SK-N-SH (cell line): Measurements from ENCODE around the gene RNF113B. TPM values are rescaled to one million over a fixed set of nuclear protein-coding genes. Genes with fewer than 3 reads are reported as not detected.

ENCODE experiments used
- CTCF ChIA-PET: fragments of 300-600, 350-600 bp; formaldehyde crosslinking; extraction: SDS; loops from one replicate; lab custom pipeline; 2021; lab: Yijun Ruan, JAX
- POLR2A ChIA-PET: fragments of 350-600 bp; sonication (Branson Sonifier 250); formaldehyde crosslinking; extraction: SDS; loops from one replicate; lab custom pipeline; 2020; ENCODE audit warnings: antibody characterized with exemption, inconsistent platforms; lab: Yijun Ruan, JAX
- DNase-seq: peaks from one replicate; pipeline ENCODE4 v3.0.0; 2012
- H2AFZ ChIP-seq: fragments of 200-600 bp; sonication (generic); 2 replicates; pipeline ENCODE4 v1.8.1; 2016; ENCODE audit warnings: antibody characterized with exemption, mild to moderate bottlenecking, low read depth
- H3F3A ChIP-seq: fragments of 200-600 bp; sonication (generic); replicated peaks from 2 replicates; pipeline ENCODE3; 2016; ENCODE audit warnings: antibody characterized with exemption, mild to moderate bottlenecking; ENCODE audit not compliant: insufficient read depth
- H3K27ac ChIP-seq, 2 experiments: fragments of 200-500 bp in 1 of 2; fragments of 200-600 bp in 1 of 2; sonication (Bioruptor generic) in 1 of 2; sonication (generic), shearing (Covaris generic) in 1 of 2; 2 replicates each; pipeline versions ENCODE4 v1.5.1 to v1.6.1; 2014 to 2016; ENCODE audit warnings: low read depth in 2 of 2, inconsistent platforms in 1 of 2, low read length in 1 of 2, mild to moderate bottlenecking in 1 of 2, mixed read lengths in 1 of 2
- H3K27me3 ChIP-seq: fragments of 200-600 bp; sonication (generic), shearing (Covaris generic); 2 replicates; pipeline ENCODE4 v1.6.1; 2016; ENCODE audit warnings: mixed run types; ENCODE audit not compliant: insufficient read depth
- H3K36me3 ChIP-seq, 2 experiments: fragments of 200-500 bp in 1 of 2; fragments of 200-600 bp in 1 of 2; sonication (Bioruptor generic) in 1 of 2; sonication (generic) in 1 of 2; replicated peaks in 1 of 2; 2 replicates each; pipeline versions ENCODE3 to v1.5.1; 2014 to 2016; ENCODE audit warnings: low read length in 1 of 2, mild to moderate bottlenecking in 1 of 2; ENCODE audit not compliant: insufficient read depth in 2 of 2, control insufficient read depth in 1 of 2
- H3K4me1 ChIP-seq, 2 experiments: fragments of 200-500 bp in 1 of 2; fragments of 200-600 bp in 1 of 2; sonication (Bioruptor generic) in 1 of 2; sonication (generic), shearing (Covaris generic) in 1 of 2; 2 replicates each; pipeline versions ENCODE4 v1.5.1 to v1.6.1; 2014 to 2016; ENCODE audit warnings: low read depth in 1 of 2, low read length in 1 of 2, mixed run types in 1 of 2; ENCODE audit not compliant: insufficient read depth in 2 of 2, control insufficient read depth in 1 of 2
- H3K4me2 ChIP-seq: fragments of 200-600 bp; sonication (generic), shearing (Covaris generic); 2 replicates; pipeline ENCODE4 v1.6.1; 2017; ENCODE audit warnings: mixed run types
- H3K4me3 ChIP-seq, 2 experiments: fragments of 200-500 bp in 1 of 2; fragments of 200-600 bp in 1 of 2; sonication (Bioruptor generic) in 1 of 2; sonication (generic), shearing (Covaris generic) in 1 of 2; 2 replicates each; pipeline versions ENCODE4 v1.5.1 to v1.8.1; 2014 to 2016; ENCODE audit warnings: low read depth in 2 of 2, inconsistent platforms in 1 of 2, low read length in 1 of 2, mild to moderate bottlenecking in 1 of 2, mixed read lengths in 1 of 2, moderate library complexity in 1 of 2
- H3K79me2 ChIP-seq: fragments of 200-600 bp; sonication (generic); 2 replicates; pipeline ENCODE4 v1.8.1; 2017; ENCODE audit warnings: mild to moderate bottlenecking; ENCODE audit not compliant: insufficient read depth
- H3K9ac ChIP-seq: fragments of 200-600 bp; sonication (generic); 2 replicates; pipeline ENCODE4 v1.6.1; 2017; ENCODE audit warnings: mixed run types
- H3K9me2 ChIP-seq: fragments of 200-600 bp; sonication (generic); 2 replicates; pipeline ENCODE4 v1.6.1; 2017; ENCODE audit warnings: mixed run types
- H3K9me3 ChIP-seq: fragments of 200-600 bp; sonication (generic); 2 replicates; pipeline ENCODE4 v1.6.1; 2017; ENCODE audit warnings: mixed run types, mild to moderate bottlenecking, moderate library complexity
- H4K20me1 ChIP-seq: fragments of 200-600 bp; sonication (generic); 2 replicates; pipeline ENCODE4 v1.6.1; 2017; ENCODE audit warnings: mild to moderate bottlenecking, mixed run types; ENCODE audit not compliant: insufficient read depth
- CHD2 ChIP-seq: fragments of 150-350 bp; IDR thresholded peaks from 2 replicates; pipeline ENCODE4 v1.6.1; 2018; ENCODE audit warnings: low read length; ENCODE audit not compliant: partially characterized antibody
- FOSL2 ChIP-seq: IDR thresholded peaks from 2 replicates; pipeline ENCODE4 v1.4.0; 2012; ENCODE audit warnings: low read depth, mild to moderate bottlenecking, moderate library complexity, borderline replicate concordance
- FOXM1 ChIP-seq: IDR thresholded peaks from 2 replicates; pipeline ENCODE4 v1.4.0; 2012; ENCODE audit warnings: low read depth, mild to moderate bottlenecking
- MXI1 ChIP-seq: IDR thresholded peaks from 2 replicates; pipeline ENCODE4 v1.6.1; 2012; ENCODE audit warnings: mild to moderate bottlenecking, low read depth, low read length, improper control_type of control experiment
- NFIC ChIP-seq: IDR thresholded peaks from 2 replicates; pipeline ENCODE4 v1.4.0; 2012; ENCODE audit warnings: borderline replicate concordance
- RAD21 ChIP-seq: IDR thresholded peaks from 2 replicates; pipeline ENCODE4 v1.6.1; 2012; ENCODE audit warnings: mild to moderate bottlenecking, low read length
- RCOR1 ChIP-seq: fragments of 150-350 bp; IDR thresholded peaks from 2 replicates; pipeline ENCODE4 v1.6.1; 2017; ENCODE audit warnings: antibody characterized with exemption, low read length
- RXRA ChIP-seq: IDR thresholded peaks from 2 replicates; pipeline ENCODE4 v1.4.0; 2012; ENCODE audit warnings: low read depth, mild to moderate bottlenecking, borderline replicate concordance
- SMC3 ChIP-seq: IDR thresholded peaks from 2 replicates; pipeline ENCODE4 v1.6.1; 2012; ENCODE audit warnings: low read depth, low read length, improper control_type of control experiment
- YY1 ChIP-seq: IDR thresholded peaks from 2 replicates; pipeline ENCODE4 v1.4.0; 2012; ENCODE audit warnings: low read depth, mild to moderate bottlenecking
- WGBS: methylation state at CpG from one replicate; pipeline ENCODE4 v1.1.6; 2017; ENCODE audit warnings: low lambda C conversion rate; 5-methylcytosine and 5-hydroxymethylcytosine counted together
- polyA plus RNA-seq, 3 experiments: library from polyadenylated mRNA; depleted of rRNA; stranded (reverse); fragments of >200 nt; gene quantifications; 2 replicates each; pipeline ENCODE4 v1.2.3, GENCODE V29; 2012
- TF ChIP-seq, protein P1 (sequence below): fragments of 150-350 bp; IDR thresholded peaks from 2 replicates; pipeline ENCODE4 v1.6.1; 2017; ENCODE audit warnings: antibody characterized with exemption, low read length, low read depth, borderline replicate concordance
- TF ChIP-seq, protein P2 (sequence below): IDR thresholded peaks from 2 replicates; pipeline ENCODE4 v1.4.0; 2012; ENCODE audit warnings: low read depth
- TF ChIP-seq, protein P3 (sequence below): fragments of 150-350 bp; IDR thresholded peaks from 2 replicates; pipeline ENCODE4 v1.6.1; 2016; ENCODE audit warnings: mild to moderate bottlenecking, low read depth, low read length
- TF ChIP-seq, protein P4 (sequence below): IDR thresholded peaks from 2 replicates; pipeline ENCODE4 v1.6.1; 2012; ENCODE audit warnings: mild to moderate bottlenecking, low read depth, low read length, moderate library complexity
- TF ChIP-seq, protein P5 (sequence below): fragments of 200-600 bp; sonication (generic); IDR thresholded peaks from 2 replicates; pipeline ENCODE4 v1.6.1; 2017; ENCODE audit warnings: antibody characterized with exemption, mild to moderate bottlenecking, moderate library complexity

RNF113B gene
- polyA plus RNA-seq, 1 of the 3 experiments (the other 2 are of a cell fraction): not detected

DNA sequence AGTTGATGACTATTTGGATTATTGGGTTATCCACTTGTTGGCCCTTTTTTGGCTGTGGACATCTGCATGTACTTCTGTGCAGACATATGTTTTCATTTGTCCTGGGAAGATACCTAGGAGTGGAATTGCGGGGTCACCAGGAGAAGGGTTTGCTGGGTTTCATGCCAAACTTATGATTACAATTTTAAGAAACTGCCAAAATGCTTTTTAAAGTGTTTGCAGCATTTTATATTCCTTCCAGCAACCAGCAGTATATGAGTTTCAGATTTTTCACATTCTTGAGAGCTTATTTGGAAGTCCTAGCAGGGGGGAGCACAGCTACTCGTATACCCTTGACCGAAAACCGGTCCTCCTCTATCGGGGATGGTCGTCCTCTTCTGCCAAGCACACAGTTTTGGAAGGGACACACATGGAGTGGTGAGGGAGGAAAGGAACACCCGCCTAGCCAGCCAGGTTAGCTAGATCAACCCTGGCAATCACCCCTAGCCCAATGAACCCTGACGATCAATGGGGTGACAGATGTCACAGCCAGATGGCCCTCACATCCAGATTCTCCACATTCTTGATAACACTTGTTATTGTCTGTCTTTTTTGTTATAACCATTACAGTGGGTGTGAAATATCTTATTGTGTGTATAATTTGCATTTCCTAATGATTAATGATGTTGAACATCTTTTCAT, 26.7 kb upstream of the RNF113B start:
- Histone ChIP-seq H3K4me2 (no peak overlapping the region), H4K20me1 (no peaks in the 10 kb centered on the region), H3K36me3 (peaks cover 0 to 10% of the 10 kb centered on the region in 2 experiments), H3K4me1 (peaks cover 0 to 11% of the 10 kb centered on the region in 2 experiments; a peak in 1 of 4 replicates), H3K27me3 (no peaks in the 10 kb centered on the region), H3K27ac (no peak overlapping the region), H3K9me3 (peaks cover 5% of the 10 kb centered on the region), H3K79me2 (peaks cover 43% of the 10 kb centered on the region), H2AFZ (no peak overlapping the region), H3K9ac (no peak overlapping the region), H3K9me2 (no peaks in the 10 kb centered on the region), H3F3A (peaks cover 13% of the 10 kb centered on the region), H3K4me3 (no peak overlapping the region)
- TF ChIP-seq, protein P1, sequence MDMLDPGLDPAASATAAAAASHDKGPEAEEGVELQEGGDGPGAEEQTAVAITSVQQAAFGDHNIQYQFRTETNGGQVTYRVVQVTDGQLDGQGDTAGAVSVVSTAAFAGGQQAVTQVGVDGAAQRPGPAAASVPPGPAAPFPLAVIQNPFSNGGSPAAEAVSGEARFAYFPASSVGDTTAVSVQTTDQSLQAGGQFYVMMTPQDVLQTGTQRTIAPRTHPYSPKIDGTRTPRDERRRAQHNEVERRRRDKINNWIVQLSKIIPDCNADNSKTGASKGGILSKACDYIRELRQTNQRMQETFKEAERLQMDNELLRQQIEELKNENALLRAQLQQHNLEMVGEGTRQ: no peak
- TF ChIP-seq, protein P2, sequence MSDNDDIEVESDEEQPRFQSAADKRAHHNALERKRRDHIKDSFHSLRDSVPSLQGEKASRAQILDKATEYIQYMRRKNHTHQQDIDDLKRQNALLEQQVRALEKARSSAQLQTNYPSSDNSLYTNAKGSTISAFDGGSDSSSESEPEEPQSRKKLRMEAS: no peak
- no peak for TF ChIP-seq RCOR1
- TF ChIP-seq RXRA: no peak
- TF ChIP-seq SMC3: no peak
- TF ChIP-seq FOXM1: no peak
- no peak for TF ChIP-seq NFIC
- TF ChIP-seq RAD21: no peak
- no peak for TF ChIP-seq YY1
- TF ChIP-seq MXI1: no peak
- TF ChIP-seq, protein P3, sequence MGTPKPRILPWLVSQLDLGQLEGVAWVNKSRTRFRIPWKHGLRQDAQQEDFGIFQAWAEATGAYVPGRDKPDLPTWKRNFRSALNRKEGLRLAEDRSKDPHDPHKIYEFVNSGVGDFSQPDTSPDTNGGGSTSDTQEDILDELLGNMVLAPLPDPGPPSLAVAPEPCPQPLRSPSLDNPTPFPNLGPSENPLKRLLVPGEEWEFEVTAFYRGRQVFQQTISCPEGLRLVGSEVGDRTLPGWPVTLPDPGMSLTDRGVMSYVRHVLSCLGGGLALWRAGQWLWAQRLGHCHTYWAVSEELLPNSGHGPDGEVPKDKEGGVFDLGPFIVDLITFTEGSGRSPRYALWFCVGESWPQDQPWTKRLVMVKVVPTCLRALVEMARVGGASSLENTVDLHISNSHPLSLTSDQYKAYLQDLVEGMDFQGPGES: no peak
- TF ChIP-seq CHD2: no peak
- TF ChIP-seq, protein P4, sequence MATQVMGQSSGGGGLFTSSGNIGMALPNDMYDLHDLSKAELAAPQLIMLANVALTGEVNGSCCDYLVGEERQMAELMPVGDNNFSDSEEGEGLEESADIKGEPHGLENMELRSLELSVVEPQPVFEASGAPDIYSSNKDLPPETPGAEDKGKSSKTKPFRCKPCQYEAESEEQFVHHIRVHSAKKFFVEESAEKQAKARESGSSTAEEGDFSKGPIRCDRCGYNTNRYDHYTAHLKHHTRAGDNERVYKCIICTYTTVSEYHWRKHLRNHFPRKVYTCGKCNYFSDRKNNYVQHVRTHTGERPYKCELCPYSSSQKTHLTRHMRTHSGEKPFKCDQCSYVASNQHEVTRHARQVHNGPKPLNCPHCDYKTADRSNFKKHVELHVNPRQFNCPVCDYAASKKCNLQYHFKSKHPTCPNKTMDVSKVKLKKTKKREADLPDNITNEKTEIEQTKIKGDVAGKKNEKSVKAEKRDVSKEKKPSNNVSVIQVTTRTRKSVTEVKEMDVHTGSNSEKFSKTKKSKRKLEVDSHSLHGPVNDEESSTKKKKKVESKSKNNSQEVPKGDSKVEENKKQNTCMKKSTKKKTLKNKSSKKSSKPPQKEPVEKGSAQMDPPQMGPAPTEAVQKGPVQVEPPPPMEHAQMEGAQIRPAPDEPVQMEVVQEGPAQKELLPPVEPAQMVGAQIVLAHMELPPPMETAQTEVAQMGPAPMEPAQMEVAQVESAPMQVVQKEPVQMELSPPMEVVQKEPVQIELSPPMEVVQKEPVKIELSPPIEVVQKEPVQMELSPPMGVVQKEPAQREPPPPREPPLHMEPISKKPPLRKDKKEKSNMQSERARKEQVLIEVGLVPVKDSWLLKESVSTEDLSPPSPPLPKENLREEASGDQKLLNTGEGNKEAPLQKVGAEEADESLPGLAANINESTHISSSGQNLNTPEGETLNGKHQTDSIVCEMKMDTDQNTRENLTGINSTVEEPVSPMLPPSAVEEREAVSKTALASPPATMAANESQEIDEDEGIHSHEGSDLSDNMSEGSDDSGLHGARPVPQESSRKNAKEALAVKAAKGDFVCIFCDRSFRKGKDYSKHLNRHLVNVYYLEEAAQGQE: no peak
- TF ChIP-seq, protein P5, sequence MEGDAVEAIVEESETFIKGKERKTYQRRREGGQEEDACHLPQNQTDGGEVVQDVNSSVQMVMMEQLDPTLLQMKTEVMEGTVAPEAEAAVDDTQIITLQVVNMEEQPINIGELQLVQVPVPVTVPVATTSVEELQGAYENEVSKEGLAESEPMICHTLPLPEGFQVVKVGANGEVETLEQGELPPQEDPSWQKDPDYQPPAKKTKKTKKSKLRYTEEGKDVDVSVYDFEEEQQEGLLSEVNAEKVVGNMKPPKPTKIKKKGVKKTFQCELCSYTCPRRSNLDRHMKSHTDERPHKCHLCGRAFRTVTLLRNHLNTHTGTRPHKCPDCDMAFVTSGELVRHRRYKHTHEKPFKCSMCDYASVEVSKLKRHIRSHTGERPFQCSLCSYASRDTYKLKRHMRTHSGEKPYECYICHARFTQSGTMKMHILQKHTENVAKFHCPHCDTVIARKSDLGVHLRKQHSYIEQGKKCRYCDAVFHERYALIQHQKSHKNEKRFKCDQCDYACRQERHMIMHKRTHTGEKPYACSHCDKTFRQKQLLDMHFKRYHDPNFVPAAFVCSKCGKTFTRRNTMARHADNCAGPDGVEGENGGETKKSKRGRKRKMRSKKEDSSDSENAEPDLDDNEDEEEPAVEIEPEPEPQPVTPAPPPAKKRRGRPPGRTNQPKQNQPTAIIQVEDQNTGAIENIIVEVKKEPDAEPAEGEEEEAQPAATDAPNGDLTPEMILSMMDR: no peak
- no peak for TF ChIP-seq FOSL2
- CTCF ChIA-PET: interaction anchor here (0.5 kb wide), 1 partner anchor 450 kb away, joined by 5 read pairs; no protein-coding TSS in a partner anchor
- 94% methylated on average over 8 of the region's 8 CpGs for WGBS
- no peak for DNase-seq
- POLR2A ChIA-PET: no interaction called here
